Heart left ventricle (tissue), 16 donors: ENCODE data around the gene ARHGAP44. TPM values are rescaled to one million over a fixed set of nuclear protein-coding genes. Genes with fewer than 3 reads are reported as not detected.
A peak's percentile ranks its signal among the peaks of the same experiment; 100 is the strongest.

ENCODE experiments used
- ATAC-seq, 4 donors: fragments of 200-7000 bp; cut with Tn5 transposase; one replicate each; pipeline ENCODE4 v1.9.1; 2020 to 2022; ENCODE audit warnings: moderate library complexity in 4 of 4, mild to moderate bottlenecking in 3 of 4, moderate number of reproducible peaks in 1 of 4
- DNase-seq, 5 donors: peaks; one replicate each; pipeline ENCODE4 v3.0.0-alpha.2; 2020
- H3K27ac ChIP-seq, 12 donors: fragments of 200-600 bp; sonication (generic) in 4 of 12; one replicate each; pipeline versions ENCODE4 v1.5.0 to v1.8.0; 2016 to 2022; ENCODE audit warnings: mild to moderate bottlenecking in 2 of 12
- H3K27me3 ChIP-seq, 9 donors: fragments of 200-600 bp; sonication (generic) in 2 of 9; one replicate each; pipeline versions ENCODE4 v1.5.1 to v1.8.0; 2016 to 2022; ENCODE audit warnings: mild to moderate bottlenecking in 3 of 9
- H3K36me3 ChIP-seq, 9 donors: fragments of 200-600 bp; sonication (generic) in 2 of 9; one replicate each; pipeline versions ENCODE4 v1.5.0 to v1.8.0; 2018 to 2022; ENCODE audit warnings: mild to moderate bottlenecking in 2 of 9
- H3K4me1 ChIP-seq, 12 donors: fragments of 200-600 bp; sonication (generic) in 4 of 12; one replicate each; pipeline versions ENCODE4 v1.5.0 to v1.8.0; 2016 to 2022; ENCODE audit warnings: mild to moderate bottlenecking in 3 of 12
- H3K4me3 ChIP-seq, 12 donors: fragments of 200-600 bp; sonication (generic) in 4 of 12; one replicate each; pipeline versions ENCODE4 v1.5.0 to v1.8.0; 2017 to 2022; ENCODE audit warnings: mild to moderate bottlenecking in 9 of 12, moderate library complexity in 4 of 12
- H3K9me3 ChIP-seq, 12 donors: fragments of 200-600 bp; sonication (generic) in 4 of 12; one replicate each; pipeline versions ENCODE4 v1.5.0 to v1.8.0; 2016 to 2022; ENCODE audit warnings: mild to moderate bottlenecking in 1 of 12
- POLR2A ChIP-seq, 2 donors: fragments of 450-650 bp; IDR thresholded peaks; one replicate each; pipeline ENCODE4 v1.6.1; 2017; ENCODE audit warnings: antibody characterized with exemption in 2 of 2, mild to moderate bottlenecking in 2 of 2, moderate library complexity in 2 of 2
- WGBS, 4 donors: extraction: QIAGEN DNeasy Blood & Tissue Kit in 2 of 4; methylation state at CpG; one replicate each; pipeline versions ENCODE4 v1.1.5 to v1.1.7; 2013 to 2018; 5-methylcytosine and 5-hydroxymethylcytosine counted together
- intact Hi-C, 10 donors: fragments of 100-400 bp; cut with DNase I; formaldehyde crosslinking; loops; one replicate each; pipeline versions ENCODE4 v1.11.1 to v1.14.2; 2022
- polyA plus RNA-seq, 2 donors: library from polyadenylated mRNA; stranded (reverse); fragments of 200-250 nt; gene quantifications; one replicate each; pipeline ENCODE4 v1.2.3, GENCODE V29; 2013
- total RNA-seq, 9 donors: library from RNA; depleted of rRNA in 2 of 9; stranded (reverse); fragments of >200 nt in 2 of 9; fragmentation: NEBNext Ultra II Directional in 3 of 9; extraction: Animal tissue kit (Norgen Biotek cat#: 25700) in 3 of 9; gene quantifications; one replicate each; pipeline versions ENCODE4 v1.1.0 to v1.2.4, GENCODE V29; 2016 to 2023
- TF ChIP-seq, protein P1 (sequence below), 12 donors: fragments of 200-600 bp; sonication (generic) in 4 of 12; IDR thresholded peaks; one replicate each; pipeline versions ENCODE4 v1.5.0 to v1.8.0; 2018 to 2022; ENCODE audit warnings: antibody characterized with exemption in 12 of 12, mild to moderate bottlenecking in 5 of 12
- donor health status: ischemic (EF 13 %, LVEDD 7.1; RV severe dilation, severe dysfunction).
- donor health status: healthy with polysubstance abuse.
- donor health status: DM: no; HTN: yes; CAD: no.
- donor health status: DM: no; HTN: no; CAD: no.
- donor health status: ischemic (EF 25% LVEDD 6.9; RV normal size, moderate dysfunction).
- donor health status: ischemic (EF 25% LVEDD 5.7; RV mildly dilated, moderate dysfunction).
- donor health status: healthy.
- donor health status: DM: yes; HTN: yes; CAD: no.
- donor health status: ischemic (EF 35%, LVEDD 5.7; RV mildly dilated, moderate dysfunction).
- donor health status: nonischemic (EF 11% LVEDD 7.7; RV severe dilation, severe dysfunction).
- donor health status: DM: yes; HTN: yes; CAD: no.
- donor health status: PGD.
- donor health status: ischemic (EF 29% LVEDD 5.4; RV normal size, mild dysfunction).
- donor health status: nonischemic (EF 23%, LVEDD 6.1; RV moderate dilation, normal function).

The ARHGAP44 gene
- total and polyA plus RNA-seq, 11 donors, result 4.3 to 15.7 (median 8.6) TPM

GRCh38 chr17:13016881-13017654 lies 227.8 kb downstream of the ARHGAP44 start:
- Histone ChIP-seq H3K4me3 (peak overlapping the region; percentile 54 to 97 (median 86)), H3K27ac (peak overlapping the region; percentile 2 to 95 (median 82)), H3K4me1 (peaks cover 0 to 22% (median 11%) of the 10 kb centered on the region in 12 donors), H3K27me3 (no peaks in the 10 kb centered on the region), H3K9me3 (no peaks in the 10 kb centered on the region), H3K36me3 (peaks cover 0 to 47% (median 43%) of the 10 kb centered on the region in 9 donors)
- peak in 2 of 4 donors; percentile 14 to 32 for ATAC-seq
- intact Hi-C loops, result loop anchor here in 1 of 10 donors (5.0 kb wide), 1 partner anchor 350 kb away; the partner anchor contains the start of gene MYOCD
- TF ChIP-seq, protein P1, sequence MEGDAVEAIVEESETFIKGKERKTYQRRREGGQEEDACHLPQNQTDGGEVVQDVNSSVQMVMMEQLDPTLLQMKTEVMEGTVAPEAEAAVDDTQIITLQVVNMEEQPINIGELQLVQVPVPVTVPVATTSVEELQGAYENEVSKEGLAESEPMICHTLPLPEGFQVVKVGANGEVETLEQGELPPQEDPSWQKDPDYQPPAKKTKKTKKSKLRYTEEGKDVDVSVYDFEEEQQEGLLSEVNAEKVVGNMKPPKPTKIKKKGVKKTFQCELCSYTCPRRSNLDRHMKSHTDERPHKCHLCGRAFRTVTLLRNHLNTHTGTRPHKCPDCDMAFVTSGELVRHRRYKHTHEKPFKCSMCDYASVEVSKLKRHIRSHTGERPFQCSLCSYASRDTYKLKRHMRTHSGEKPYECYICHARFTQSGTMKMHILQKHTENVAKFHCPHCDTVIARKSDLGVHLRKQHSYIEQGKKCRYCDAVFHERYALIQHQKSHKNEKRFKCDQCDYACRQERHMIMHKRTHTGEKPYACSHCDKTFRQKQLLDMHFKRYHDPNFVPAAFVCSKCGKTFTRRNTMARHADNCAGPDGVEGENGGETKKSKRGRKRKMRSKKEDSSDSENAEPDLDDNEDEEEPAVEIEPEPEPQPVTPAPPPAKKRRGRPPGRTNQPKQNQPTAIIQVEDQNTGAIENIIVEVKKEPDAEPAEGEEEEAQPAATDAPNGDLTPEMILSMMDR (IDR thresholded peaks at IDR 0.05), result no peak
- no peak for TF ChIP-seq POLR2A (IDR thresholded peaks at IDR 0.05)
- DNase-seq, result no peak
- 18 to 29% (median 20%) methylated on average over 14 to 21 of the region's 21 CpGs for WGBS, 4 donors

- peaks cover 0 to 22% (median 11%) of the 10 kb centered on the region in 12 donors for H3K4me1 ChIP-seq
- H3K9me3 ChIP-seq, result no peaks in the 10 kb centered on the region
- H3K4me3 ChIP-seq, result peak within 1 kb of the TSS; percentile 54 to 97 (median 86)
- H3K27me3 ChIP-seq, result no peaks in the 10 kb centered on the region
- 0 to 1% (median 0%) methylated on average over 32 to 79 of the region's 79 CpGs for WGBS, 4 donors
- intact Hi-C loops, result loop anchor here in 1 of 10 donors (5.0 kb wide), 1 partner anchor 351 kb away; the partner anchor contains the start of gene MYOCD
- H3K27ac ChIP-seq, result peak within 1 kb of the TSS; percentile 56 to 95 (median 84)
- H3K36me3 ChIP-seq, result peaks cover 0 to 39% (median 35%) of the 10 kb centered on the region in 9 donors
- TF ChIP-seq POLR2A (IDR thresholded peaks at IDR 0.05), result peak in 1 of 2 donors; percentile 56
- TF ChIP-seq, protein P1 (IDR thresholded peaks at IDR 0.05), result peak in 2 of 12 donors; percentile 8 to 13
- ATAC-seq (peak; percentile 99 to 100 (median 99)), DNase-seq (peak; percentile 97 to 98 (median 98))
Observed at GRCh38 chr17:13017655-13018459, 228.6 kb downstream of the ARHGAP44 start, which contains the start of gene ELAC2. ELAC2 (minus strand) TSS chr17:13018027; CDS start chr17:13017947, 80 bp downstream.

DNA sequence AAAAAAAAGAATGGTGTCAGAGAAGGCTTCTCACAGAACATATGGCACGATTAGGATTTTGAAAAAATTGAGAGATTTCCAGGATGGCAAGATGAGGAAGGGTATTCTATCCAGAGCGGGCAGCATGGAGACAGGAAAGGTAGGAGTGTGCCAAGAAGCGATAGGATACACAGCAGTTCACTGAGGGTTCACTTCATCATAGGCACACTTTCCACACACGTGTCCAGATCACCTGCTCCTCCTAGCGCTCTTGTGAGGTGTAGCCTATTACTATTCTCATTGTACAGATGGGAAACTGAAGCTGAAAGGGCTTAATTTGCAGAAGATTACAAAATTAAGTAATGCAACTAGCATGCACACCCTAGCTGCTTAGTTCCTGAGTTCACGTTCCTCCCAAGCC lies 234.7 kb downstream of the ARHGAP44 start:
- peak in 1 of 4 donors; percentile 8 for ATAC-seq
- WGBS, 4 donors, result 54 to 64% (median 56%) methylated on average over 6 of the region's 6 CpGs
- no peaks in the 10 kb centered on the region for H3K9me3 ChIP-seq
- H3K27me3 ChIP-seq, result peaks cover 0 to 10% (median 0%) of the 10 kb centered on the region in 9 donors
- TF ChIP-seq POLR2A (IDR thresholded peaks at IDR 0.05), result no peak
- TF ChIP-seq, protein P1 (IDR thresholded peaks at IDR 0.05), result no peak
- H3K4me3 ChIP-seq, result peak overlapping the region in 2 of 12 donors; percentile 35 to 43
- no peaks in the 10 kb centered on the region for H3K36me3 ChIP-seq
- peaks cover 0 to 9% (median under 1%) of the 10 kb centered on the region in 12 donors for H3K4me1 ChIP-seq
- DNase-seq, result no peak
- intact Hi-C loops, result loop anchor here in 1 of 10 donors (10.0 kb wide), 1 partner anchor 1281 kb away; the partner anchor contains the start of gene HS3ST3B1
- no peak overlapping the region for H3K27ac ChIP-seq
